Stimulated activated CD4-positive, alpha-beta T cell treated with anti-CD3 and anti-CD28 coated beads, TNF-alpha, amount 100 ng/mL, for 48 hours (primary cell): ENCODE data around the gene CCDC69.

Source experiments
- DNase-seq, 3 donors: peaks; one replicate each; pipeline ENCODE4 v3.0.0-alpha.2; 2020; ENCODE audit warnings: low read depth in 3 of 3

The CCDC69 gene

DNA sequence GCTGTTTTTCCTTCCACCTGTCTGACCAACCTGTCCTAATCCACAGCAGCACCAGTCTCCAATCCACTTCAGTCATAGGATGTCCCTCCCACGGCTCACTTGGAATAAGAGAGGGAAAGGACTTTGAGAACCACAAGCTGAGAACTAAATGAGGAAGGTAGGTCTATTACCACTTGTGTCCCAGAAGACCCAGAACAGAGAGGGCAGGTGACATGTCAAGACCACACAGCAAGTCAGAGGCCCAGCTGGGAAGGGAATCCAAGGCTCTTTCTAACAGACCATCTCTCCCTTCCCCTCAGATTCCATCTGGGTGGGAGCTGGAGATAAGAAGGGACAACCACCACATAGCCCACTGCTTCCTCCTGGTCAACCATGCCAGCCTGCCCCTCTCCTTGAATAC, 81.0 kb downstream of the CCDC69 start:
- no peak for DNase-seq

DNA sequence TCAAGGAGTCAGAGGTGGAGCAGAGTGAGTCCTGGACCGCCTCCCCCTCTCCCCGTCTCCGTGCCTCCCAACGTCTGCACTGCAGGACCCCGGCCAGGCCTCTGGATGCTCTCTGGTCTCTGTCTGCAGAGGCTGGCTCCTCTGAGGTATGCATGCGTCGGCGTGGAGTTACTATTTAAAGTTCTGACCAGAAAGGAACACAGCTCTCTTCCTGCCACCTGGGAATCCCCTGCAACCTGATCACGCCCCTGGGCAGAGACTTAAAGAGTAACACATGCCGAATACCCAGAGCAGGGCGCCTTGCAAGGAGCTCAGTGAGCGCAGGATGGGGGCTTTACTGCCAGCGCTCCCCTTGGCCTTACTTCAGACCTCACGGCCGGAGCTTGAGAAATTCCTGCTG, 82.4 kb downstream of the CCDC69 start:
- peak in 1 of 3 donors; percentile 45 for DNase-seq

DNA sequence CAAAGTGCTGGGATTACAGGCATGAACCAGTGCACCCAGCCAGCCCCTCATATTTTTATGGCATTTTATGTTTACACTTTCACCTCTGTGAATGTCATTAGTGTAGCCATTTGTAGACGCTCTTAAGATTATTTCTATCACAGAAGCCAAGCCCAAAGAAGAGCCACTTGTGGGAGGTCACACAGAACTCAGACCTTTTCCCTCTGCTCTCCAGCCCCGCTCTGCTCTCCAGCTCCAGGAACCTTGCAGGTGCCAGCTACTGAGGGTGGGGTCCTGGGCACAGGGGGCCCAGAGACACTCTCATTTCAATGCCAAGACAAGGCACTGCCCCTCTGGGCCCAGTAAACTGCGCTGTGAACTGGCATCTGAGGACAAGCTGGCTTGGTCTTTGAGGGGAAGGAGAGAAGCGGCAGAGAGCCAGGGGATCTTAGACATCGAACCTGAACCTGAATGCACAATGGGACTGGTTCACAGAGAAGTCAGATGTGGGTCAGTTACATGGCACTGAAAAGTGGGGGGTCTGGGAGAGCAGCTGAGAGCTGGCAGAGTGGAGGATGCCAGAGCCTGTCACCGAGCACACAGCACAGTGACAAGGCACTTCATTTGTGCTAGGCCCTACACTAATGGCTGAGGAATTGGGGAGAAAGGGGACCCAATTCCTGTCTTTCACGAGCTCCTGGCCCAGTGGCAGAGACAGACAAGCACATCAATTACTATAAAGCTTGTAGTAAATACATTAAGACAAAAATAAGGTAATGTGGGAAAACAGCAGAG, 83.0 kb downstream of the CCDC69 start:
- no peak for DNase-seq

DNA sequence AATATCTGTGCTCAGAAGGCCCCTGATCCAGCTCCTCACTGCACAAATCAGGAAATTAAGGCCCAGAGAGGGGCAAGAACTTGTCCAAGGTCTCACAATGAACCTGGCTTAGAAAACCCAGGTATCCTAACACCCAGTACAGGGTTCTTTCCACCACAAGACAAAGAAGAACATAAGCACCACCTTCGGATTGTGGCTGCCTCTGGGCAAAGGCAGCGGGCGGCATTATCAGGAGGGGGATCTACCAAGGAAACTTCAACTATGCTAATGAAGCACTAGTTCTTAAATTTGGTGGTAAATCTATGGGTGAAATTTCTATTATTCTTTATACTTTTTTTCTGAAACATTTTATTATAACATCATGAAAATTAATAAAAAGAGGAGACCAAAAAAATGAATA, 84.2 kb downstream of the CCDC69 start:
- DNase-seq = no peak

DNA sequence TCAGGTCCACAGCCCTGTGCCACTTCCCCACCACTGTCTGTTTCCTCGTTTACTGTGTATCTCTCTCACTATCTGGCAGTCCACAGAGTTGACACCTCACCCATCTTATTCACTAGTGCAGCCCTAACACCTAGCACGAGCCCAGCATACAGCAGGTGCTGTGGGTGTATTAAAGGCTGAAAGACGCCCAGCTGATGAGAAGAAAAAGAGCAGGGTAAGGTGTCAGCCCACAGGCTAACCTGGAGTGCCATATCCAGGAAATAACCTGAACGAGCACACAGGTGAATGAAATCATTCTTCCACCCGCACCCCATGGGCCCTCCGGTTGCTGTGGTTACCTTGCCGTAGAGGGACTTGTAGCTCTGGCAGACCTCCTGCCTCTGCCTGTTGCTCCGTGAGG, 84.9 kb downstream of the CCDC69 start:
- DNase-seq = no peak

DNA sequence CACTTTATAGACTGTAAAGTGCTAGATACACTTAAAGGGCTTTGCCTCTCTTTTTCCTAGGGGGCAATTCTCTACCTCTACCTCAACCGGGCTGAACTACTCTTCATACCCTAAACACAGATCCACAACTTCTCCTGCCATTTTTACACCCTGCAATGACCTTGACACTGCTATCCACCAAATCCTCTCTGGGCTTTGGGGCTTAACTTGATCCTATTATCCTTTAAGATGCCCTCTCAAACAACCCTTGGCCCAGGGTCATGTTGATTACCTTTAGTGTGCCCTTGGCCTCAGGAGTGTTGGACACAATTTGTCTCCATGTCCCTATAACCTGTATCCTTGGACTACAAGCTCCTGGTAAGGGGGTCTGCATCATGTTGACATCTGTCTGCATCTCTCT, 85.8 kb downstream of the CCDC69 start:
- DNase-seq = no peak

DNA sequence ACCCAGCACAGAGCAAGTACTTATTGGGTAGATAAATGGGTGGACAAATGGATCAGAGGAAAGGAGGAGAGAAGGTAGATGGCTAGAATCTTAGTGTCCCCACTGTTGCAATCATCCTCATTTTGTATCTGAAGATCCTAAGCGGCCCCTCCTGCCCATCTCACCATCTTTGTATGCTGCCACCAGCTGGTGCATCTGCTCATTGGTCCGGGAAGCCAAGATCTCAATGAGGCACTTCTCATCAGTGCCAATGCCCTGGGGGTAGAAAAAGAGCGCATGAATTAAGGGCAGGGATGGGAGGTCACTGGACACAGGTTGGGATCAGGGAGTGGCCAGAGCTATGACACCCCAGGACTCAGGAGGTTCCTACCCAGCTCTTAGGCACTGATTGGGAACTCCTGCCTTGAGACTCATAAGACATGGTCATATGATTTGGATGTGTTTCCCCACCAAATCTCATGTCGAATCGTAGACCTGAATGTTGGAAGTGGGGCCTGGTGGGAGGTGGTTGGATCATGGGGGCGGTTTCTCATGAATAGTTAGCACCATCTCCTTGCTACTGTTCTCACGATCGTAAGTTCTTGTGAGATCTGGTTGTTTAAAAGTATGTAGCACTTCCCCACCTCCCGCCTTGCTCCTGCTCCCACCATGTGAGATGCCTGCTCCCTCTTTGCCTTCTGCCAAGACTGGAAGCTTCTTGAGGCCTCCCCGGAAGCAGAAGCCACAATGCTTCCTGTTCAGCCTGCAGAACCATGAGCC, 86.6 kb downstream of the CCDC69 start:
- no peak for DNase-seq

DNA sequence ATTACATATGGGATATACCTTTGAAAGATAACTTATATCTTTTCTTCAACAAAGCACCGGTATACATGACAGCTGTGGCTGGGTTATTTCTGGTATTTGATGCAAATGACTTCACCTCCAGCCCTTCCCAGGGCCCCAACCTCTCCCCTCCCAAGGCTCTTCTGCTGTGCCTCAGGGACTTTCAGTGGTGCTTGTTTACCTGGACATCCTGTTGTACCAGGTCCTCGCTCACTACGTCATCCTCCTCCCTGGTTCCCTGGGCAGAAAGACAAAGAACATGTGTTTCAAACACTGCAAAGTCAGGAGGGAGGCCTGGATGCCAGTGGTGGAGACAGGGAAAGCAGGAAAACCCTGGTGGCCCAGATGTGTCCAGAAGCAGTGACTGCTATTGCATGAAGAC, 89.7 kb downstream of the CCDC69 start:
- no peak for DNase-seq

DNA sequence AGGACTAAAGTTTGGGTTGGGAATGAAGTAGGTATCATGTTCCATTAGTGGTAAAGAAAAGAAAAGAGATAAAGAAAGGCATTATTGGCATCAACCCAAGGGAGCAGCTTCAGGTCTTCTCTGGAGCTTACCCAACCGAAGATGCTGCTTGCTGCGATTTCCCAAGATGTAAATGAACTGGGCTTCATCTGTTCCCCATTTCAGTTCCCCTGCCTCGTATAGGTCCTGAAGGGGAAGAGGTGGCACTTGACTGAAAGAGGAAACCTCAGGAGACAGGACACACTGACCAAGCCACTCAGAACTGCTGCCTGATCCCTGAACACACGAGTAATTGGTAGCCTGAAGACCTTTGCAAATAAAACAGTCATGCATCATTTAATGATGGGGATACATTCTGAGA, 90.9 kb downstream of the CCDC69 start:
- DNase-seq = no peak
